OCI-LY7 (cell line): Measurements from ENCODE around the gene CHD5.

Experiments used
- EZH2phosphoT487 ChIP-seq: fragments of 200-600 bp; sonication (generic); IDR thresholded peaks from 2 replicates; pipeline ENCODE4 v1.6.1; 2018; ENCODE audit warnings: low read depth, borderline replicate concordance, mild to moderate bottlenecking, mixed run types, antibody characterized with exemption, low read length, moderate library complexity, mixed read lengths
- TF ChIP-seq, protein P1 (sequence below): fragments of 200-600 bp; sonication (generic); conservative IDR thresholded peaks from 2 replicates; pipeline ENCODE4 v1.5.1; 2014; ENCODE audit warnings: mild to moderate bottlenecking, antibody characterized with exemption, low read length, moderate library complexity, mixed read lengths

DNA sequence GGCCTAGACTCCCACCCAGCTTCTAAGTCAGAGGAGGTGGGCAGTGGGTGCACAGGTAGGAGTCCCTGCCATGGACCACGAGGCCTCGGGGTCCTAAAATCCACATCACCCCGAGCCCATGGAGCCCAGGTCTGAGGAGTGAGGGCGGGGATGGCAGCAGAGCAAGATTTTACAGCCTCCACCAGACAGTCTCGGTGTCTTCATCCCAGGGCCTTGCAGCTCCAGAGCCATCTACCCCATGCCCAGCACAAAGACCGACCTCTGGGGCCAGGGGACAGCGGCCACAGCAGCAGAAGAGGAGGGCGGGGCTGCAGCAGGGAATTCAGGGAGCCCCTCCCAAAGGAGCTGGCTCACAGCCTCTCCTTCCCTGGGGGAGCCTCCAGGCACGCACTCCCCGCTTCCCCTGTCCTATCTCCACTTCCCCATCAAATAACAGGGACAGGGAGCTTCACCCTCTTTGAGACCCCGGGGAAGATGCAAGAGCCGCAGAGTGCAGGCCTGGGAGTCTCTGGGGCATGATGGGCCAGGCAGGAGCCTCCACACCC, 14.6 kb downstream of the CHD5 start:
- TF ChIP-seq, protein P1, sequence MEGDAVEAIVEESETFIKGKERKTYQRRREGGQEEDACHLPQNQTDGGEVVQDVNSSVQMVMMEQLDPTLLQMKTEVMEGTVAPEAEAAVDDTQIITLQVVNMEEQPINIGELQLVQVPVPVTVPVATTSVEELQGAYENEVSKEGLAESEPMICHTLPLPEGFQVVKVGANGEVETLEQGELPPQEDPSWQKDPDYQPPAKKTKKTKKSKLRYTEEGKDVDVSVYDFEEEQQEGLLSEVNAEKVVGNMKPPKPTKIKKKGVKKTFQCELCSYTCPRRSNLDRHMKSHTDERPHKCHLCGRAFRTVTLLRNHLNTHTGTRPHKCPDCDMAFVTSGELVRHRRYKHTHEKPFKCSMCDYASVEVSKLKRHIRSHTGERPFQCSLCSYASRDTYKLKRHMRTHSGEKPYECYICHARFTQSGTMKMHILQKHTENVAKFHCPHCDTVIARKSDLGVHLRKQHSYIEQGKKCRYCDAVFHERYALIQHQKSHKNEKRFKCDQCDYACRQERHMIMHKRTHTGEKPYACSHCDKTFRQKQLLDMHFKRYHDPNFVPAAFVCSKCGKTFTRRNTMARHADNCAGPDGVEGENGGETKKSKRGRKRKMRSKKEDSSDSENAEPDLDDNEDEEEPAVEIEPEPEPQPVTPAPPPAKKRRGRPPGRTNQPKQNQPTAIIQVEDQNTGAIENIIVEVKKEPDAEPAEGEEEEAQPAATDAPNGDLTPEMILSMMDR = no peak
- no peak for TF ChIP-seq EZH2phosphoT487
